ENCODE data around the gene RNF215. TPM values are rescaled to one million over a fixed set of nuclear protein-coding genes. Genes with fewer than 3 reads are reported as not detected.
A peak's percentile ranks its signal among the peaks of the same experiment; 100 is the strongest.

RNF215 gene
- total RNA-seq, 1 experiment from 2014 or later, result 4.1 TPM

- Histone ChIP-seq H3K4me3 (no peak overlapping the region), H3K27ac (no peak overlapping the region), H3K36me3 (no peaks in the 10 kb centered on the region), H3K4me1 (peaks cover 11% of the 10 kb centered on the region), H3K9me3 (replicated peaks) (0 out of 2 replicates have a peak, but pooled peaks cover 3% of the 10 kb centered on the region), H3K27me3 (no peaks in the 10 kb centered on the region)
- DNase-seq, result no peak
These were observed 6.1 kb upstream of the RNF215 start for GRCh38 chr22:30393322-30393680.

- Histone ChIP-seq H3K9me3 (replicated peaks) (0 out of 2 replicates have a peak, but pooled peaks cover 3% of the 10 kb centered on the region), H3K4me1 (peaks cover 11% of the 10 kb centered on the region), H3K27ac (no peak overlapping the region), H3K36me3 (no peaks in the 10 kb centered on the region), H3K4me3 (no peak overlapping the region), H3K27me3 (no peaks in the 10 kb centered on the region)
- peak; percentile 35 to 55 for DNase-seq
These were observed 5.6 kb upstream of the RNF215 start for GRCh38 chr22:30392661-30393321.

GRCh38 chr22:30390974-30391691 lies 3.9 kb upstream of the RNF215 start:
- Histone ChIP-seq H3K9me3 (replicated peaks) (0 out of 2 replicates have a peak, but pooled peaks cover 3% of the 10 kb centered on the region), H3K27ac (no peak overlapping the region)
- peak; percentile 42 to 70 for DNase-seq

GRCh38 chr22:30386608-30386959 lies 627 bp downstream of the RNF215 start:
- Histone ChIP-seq H3K27me3 (no peaks in the 10 kb centered on the region), H3K36me3 (no peaks in the 10 kb centered on the region), H3K4me3 (peak overlapping the region; percentile 62), H3K9me3 (replicated peaks) (0 out of 2 replicates have a peak, but pooled peaks cover 3% of the 10 kb centered on the region), H3K4me1 (no peaks in the 10 kb centered on the region), H3K27ac (no peak overlapping the region; the same call in 1 of the 2 replicates)
- no peak for DNase-seq

More at GRCh38 chr22:30390974-30391691, 3.9 kb upstream of the RNF215 start:
- H3K36me3 ChIP-seq, result no peaks in the 10 kb centered on the region
- H3K4me3 ChIP-seq, result no peak overlapping the region
- H3K4me1 ChIP-seq, result peaks cover 11% of the 10 kb centered on the region; the same call in 1 of the 2 replicates
- no peaks in the 10 kb centered on the region for H3K27me3 ChIP-seq

GRCh38 chr22:30385942-30386341 lies 1.3 kb downstream of the RNF215 start:
- Histone ChIP-seq H3K27me3 (no peaks in the 10 kb centered on the region), H3K36me3 (no peaks in the 10 kb centered on the region), H3K4me3 (no peak overlapping the region)

GRCh38 chr22:30383061-30383460 lies 4.2 kb downstream of the RNF215 start:
- DNase-seq, result no peak
- no peaks in the 10 kb centered on the region for H3K4me1 ChIP-seq
- H3K9me3 ChIP-seq (replicated peaks), result no peaks in the 10 kb centered on the region
- H3K4me3 ChIP-seq, result no peak overlapping the region
- H3K27me3 ChIP-seq, result no peaks in the 10 kb centered on the region
- no peaks in the 10 kb centered on the region for H3K36me3 ChIP-seq
- no peak overlapping the region for H3K27ac ChIP-seq

More at GRCh38 chr22:30385942-30386341, 1.3 kb downstream of the RNF215 start:
- Histone ChIP-seq H3K9me3 (replicated peaks) (0 out of 2 replicates have a peak, but pooled peaks cover 3% of the 10 kb centered on the region), H3K4me1 (no peaks in the 10 kb centered on the region), H3K27ac (no peak overlapping the region)
- DNase-seq, result no peak

- H3K27me3 ChIP-seq, result no peaks in the 10 kb centered on the region
- H3K4me1 ChIP-seq, result no peaks in the 10 kb centered on the region
- no peaks in the 10 kb centered on the region for H3K9me3 ChIP-seq (replicated peaks)
- DNase-seq, result no peak
- H3K36me3 ChIP-seq, result no peaks in the 10 kb centered on the region
- H3K4me3 ChIP-seq, result no peak overlapping the region
- no peak overlapping the region for H3K27ac ChIP-seq
These were observed 4.9 kb downstream of the RNF215 start for GRCh38 chr22:30382340-30382739.

GRCh38 chr22:30381264-30381663 lies 5.9 kb downstream of the RNF215 start:
- Histone ChIP-seq H3K36me3 (no peaks in the 10 kb centered on the region), H3K4me1 (no peaks in the 10 kb centered on the region), H3K4me3 (no peak overlapping the region), H3K27ac (no peak overlapping the region), H3K9me3 (replicated peaks) (no peaks in the 10 kb centered on the region), H3K27me3 (no peaks in the 10 kb centered on the region)
- no peak for DNase-seq

- Histone ChIP-seq H3K9me3 (replicated peaks) (no peaks in the 10 kb centered on the region), H3K4me1 (no peaks in the 10 kb centered on the region), H3K4me3 (no peak overlapping the region), H3K36me3 (no peaks in the 10 kb centered on the region), H3K27ac (no peak overlapping the region), H3K27me3 (no peaks in the 10 kb centered on the region)
- no peak for DNase-seq
These were observed 7.2 kb downstream of the RNF215 start for GRCh38 chr22:30380011-30380410.

- no peak for DNase-seq
- Histone ChIP-seq H3K4me1 (peaks cover 9% of the 10 kb centered on the region; the same call in 1 of the 2 replicates), H3K9me3 (replicated peaks) (no peaks in the 10 kb centered on the region)
These were observed 11.8 kb downstream of the RNF215 start for GRCh38 chr22:30375312-30375849.

GRCh38 chr22:30373331-30374325 lies 13.6 kb downstream of the RNF215 start:
- Histone ChIP-seq H3K4me3 (no peak overlapping the region), H3K4me1 (peaks cover 9% of the 10 kb centered on the region; the same call in 1 of the 2 replicates), H3K9me3 (replicated peaks) (no peaks in the 10 kb centered on the region), H3K36me3 (no peaks in the 10 kb centered on the region), H3K27ac (no peak overlapping the region), H3K27me3 (no peaks in the 10 kb centered on the region)
- DNase-seq, result no peak

More at GRCh38 chr22:30375312-30375849, 11.8 kb downstream of the RNF215 start:
- Histone ChIP-seq H3K4me3 (no peak overlapping the region), H3K36me3 (no peaks in the 10 kb centered on the region), H3K27me3 (no peaks in the 10 kb centered on the region), H3K27ac (no peak overlapping the region)

- DNase-seq, result no peak
- no peaks in the 10 kb centered on the region for H3K36me3 ChIP-seq
- peaks cover 9% of the 10 kb centered on the region; the same call in 1 of the 2 replicates for H3K4me1 ChIP-seq
- no peak overlapping the region for H3K4me3 ChIP-seq
- no peaks in the 10 kb centered on the region for H3K27me3 ChIP-seq
- no peaks in the 10 kb centered on the region for H3K9me3 ChIP-seq (replicated peaks)
- H3K27ac ChIP-seq, result no peak overlapping the region
These were observed 14.3 kb downstream of the RNF215 start for GRCh38 chr22:30372915-30373314.

GRCh38 chr22:30371981-30372380 lies 15.2 kb downstream of the RNF215 start:
- Histone ChIP-seq H3K27me3 (no peaks in the 10 kb centered on the region), H3K9me3 (replicated peaks) (no peaks in the 10 kb centered on the region), H3K36me3 (no peaks in the 10 kb centered on the region), H3K4me3 (no peak overlapping the region), H3K4me1 (peaks cover 9% of the 10 kb centered on the region; the same call in 1 of the 2 replicates), H3K27ac (no peak overlapping the region)
- DNase-seq, result no peak

GRCh38 chr22:30371321-30371720 lies 15.9 kb downstream of the RNF215 start:
- Histone ChIP-seq H3K4me3 (no peak overlapping the region), H3K27me3 (no peaks in the 10 kb centered on the region), H3K4me1 (peaks cover 9% of the 10 kb centered on the region; the same call in 1 of the 2 replicates), H3K9me3 (replicated peaks) (no peaks in the 10 kb centered on the region), H3K27ac (no peak overlapping the region), H3K36me3 (no peaks in the 10 kb centered on the region)
- no peak for DNase-seq

All from SJCRH30 (cell line).